SH-SY5Y (cell line): ENCODE results near the gene XYLT2.

ENCODE experiments used
- GATA2 ChIP-seq: IDR thresholded peaks from 2 replicates; pipeline ENCODE4 v1.6.1; 2011; ENCODE audit warnings: mild to moderate bottlenecking, low read depth, low read length
- GATA3 ChIP-seq: IDR thresholded peaks from 2 replicates; pipeline ENCODE4 v1.6.1; 2011; ENCODE audit warnings: low read depth, mild to moderate bottlenecking, low read length, moderate library complexity

The XYLT2 gene

GRCh38 chr17:50345432-50346312 is at the start of gene XYLT2:
XYLT2 (plus strand) TSS chr17:50346126; CDS start chr17:50346141, 15 bp downstream.
- TF ChIP-seq GATA3 (no peak), GATA2 (no peak)

DNA sequence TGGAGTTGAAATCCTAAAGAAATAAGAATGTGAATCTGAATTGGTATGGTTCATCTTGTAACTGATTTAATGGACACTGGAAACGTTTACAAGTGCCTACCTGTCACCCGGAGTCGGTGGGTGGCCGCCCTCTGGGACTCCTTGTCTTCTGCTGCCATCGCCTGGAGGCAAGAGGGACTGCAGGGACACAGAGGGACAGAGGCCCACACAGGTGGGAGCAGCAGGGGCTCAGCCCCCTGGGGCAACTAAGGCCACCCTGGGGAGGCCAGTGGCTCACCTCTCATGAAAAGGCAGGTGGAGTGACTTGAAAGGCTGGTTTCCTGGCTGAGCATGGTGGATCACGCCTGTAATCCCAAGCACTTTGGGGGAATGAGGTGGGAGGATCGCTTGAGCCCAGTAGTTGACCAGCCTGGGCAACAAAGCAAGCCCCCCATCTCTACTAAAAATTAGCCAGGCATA is 48.5 kb upstream of the XYLT2 start:
- TF ChIP-seq GATA2 (no peak), GATA3 (no peak)

GRCh38 chr17:50298018-50298417 is 47.9 kb upstream of the XYLT2 start:
- TF ChIP-seq GATA3 (no peak), GATA2 (no peak)

DNA sequence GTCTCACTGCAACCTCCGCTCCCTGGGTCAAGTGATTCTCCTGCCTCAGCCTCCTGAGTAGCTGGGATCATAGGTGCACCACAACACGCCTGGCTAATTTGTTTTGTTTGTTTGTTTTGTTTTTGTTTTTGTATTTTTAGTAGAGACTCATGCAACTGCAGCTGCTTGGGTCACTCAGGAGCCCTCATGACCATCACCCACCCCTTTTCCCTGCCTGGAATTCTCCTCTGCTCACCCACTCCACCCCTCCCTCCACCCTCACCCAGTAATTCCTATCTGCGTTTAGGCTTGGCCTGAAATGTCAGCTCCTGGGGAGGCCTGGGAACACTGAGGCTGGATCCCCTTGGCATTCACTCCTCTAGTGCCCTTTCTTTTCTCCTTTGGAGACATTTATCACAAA is 46.1 kb upstream of the XYLT2 start:
- no peak for TF ChIP-seq GATA3
- TF ChIP-seq GATA2 = no peak

DNA sequence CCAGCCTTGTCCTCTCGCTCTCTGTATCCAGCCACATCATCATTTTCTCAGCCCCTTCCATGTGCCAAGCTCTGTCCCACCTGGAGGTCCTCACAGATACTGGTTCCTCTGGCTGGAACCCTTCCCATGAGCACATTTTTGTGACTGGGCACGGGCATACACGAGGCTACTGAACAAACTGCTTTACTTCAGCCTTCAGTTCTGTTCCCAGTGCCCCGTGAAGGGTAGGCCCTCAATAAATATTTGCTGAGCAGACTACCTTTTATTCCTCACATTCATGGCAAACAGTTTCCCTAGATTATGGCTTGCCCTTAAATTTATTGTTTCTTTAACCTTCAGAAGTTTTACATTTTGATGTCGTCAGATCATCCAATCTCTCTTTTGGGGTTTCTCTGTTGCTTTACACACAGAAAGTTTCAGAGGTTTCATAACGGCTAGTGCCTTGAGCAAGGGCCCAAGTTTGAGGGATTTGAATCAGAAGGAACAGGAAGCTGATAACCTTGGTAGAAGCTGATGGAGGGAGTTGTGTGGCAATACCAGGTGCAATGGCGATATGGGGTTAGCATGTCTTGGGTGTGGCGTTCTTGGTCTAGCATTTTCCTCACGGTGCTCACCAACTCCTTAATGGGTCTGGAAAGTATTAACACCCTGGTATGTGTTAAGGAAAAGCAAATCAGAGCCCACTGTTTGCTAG is 43.9 kb upstream of the XYLT2 start:
- TF ChIP-seq GATA3 (no peak), GATA2 (no peak)

DNA sequence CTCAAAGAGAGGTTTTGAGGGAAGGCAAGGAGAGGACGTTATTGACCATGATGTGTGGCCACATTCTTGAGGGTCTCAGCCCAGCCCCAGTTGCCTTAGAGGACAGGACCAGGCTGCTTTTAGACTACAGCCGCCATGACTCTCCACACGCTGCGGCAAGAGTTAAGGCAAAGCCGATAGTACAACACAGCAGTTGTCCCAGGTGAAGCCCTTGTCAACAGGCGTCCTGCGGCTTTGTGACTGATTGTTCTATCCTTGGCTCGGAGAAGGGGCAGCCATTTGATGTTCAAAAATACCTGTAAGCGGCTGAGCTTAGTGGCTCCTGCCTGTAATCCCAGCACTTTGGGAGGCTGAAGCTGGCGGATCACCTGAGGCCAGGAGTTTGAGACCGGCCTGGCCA is 42.9 kb upstream of the XYLT2 start:
- TF ChIP-seq GATA2 (no peak), GATA3 (no peak)

DNA sequence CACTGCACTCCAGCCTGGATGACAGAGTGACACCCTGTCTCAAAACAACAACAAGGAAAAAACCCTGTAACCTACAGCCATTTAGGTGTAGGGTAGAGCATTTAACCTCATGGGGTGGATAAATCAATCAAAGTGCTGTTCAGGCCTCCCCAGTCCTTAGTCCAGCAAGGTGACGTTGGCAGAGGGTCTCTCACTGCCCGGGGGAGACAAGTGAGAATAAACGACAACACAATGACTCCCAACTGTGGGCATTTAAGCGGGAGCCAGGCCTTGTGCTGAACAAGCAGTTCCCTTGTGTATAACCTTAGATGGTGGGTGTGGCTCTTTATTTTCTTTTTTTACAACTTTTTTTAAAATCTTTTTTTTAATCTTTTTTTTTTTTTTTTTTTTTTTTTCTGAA is 42.3 kb upstream of the XYLT2 start:
- TF ChIP-seq GATA2 (no peak), GATA3 (no peak)

- TF ChIP-seq GATA2 = no peak
- no peak for TF ChIP-seq GATA3
Measured at GRCh38 chr17:50304781-50305404, 41.0 kb upstream of the XYLT2 start.

DNA sequence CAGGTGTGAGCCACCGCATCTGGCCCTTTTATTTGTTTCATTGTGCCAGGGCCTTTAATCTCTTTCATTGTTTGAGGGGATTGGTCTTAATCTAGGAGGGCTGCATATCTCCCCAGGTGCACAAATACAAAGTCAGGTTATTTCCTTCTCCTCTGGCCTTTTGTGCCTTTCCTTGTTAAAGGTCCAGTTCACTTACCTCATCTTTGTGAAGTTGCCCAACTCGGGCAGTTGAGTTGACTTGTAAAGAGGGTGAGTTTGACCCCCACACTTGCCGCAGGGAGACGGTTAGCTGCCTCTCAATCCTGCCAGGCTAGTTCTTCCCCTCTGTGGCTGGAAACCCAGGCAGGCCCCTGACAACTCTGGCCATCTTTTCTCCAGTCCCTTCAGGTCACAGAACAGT is 38.3 kb upstream of the XYLT2 start:
- TF ChIP-seq GATA2 (no peak), GATA3 (no peak)

GRCh38 chr17:50308666-50309065 is 37.3 kb upstream of the XYLT2 start:
- no peak for TF ChIP-seq GATA2
- TF ChIP-seq GATA3 = no peak

GRCh38 chr17:50310455-50311111 is 35.3 kb upstream of the XYLT2 start:
- TF ChIP-seq GATA2 (no peak), GATA3 (no peak)

GRCh38 chr17:50311112-50311460 is 34.8 kb upstream of the XYLT2 start:
- TF ChIP-seq GATA3 = no peak
- TF ChIP-seq GATA2 = no peak

DNA sequence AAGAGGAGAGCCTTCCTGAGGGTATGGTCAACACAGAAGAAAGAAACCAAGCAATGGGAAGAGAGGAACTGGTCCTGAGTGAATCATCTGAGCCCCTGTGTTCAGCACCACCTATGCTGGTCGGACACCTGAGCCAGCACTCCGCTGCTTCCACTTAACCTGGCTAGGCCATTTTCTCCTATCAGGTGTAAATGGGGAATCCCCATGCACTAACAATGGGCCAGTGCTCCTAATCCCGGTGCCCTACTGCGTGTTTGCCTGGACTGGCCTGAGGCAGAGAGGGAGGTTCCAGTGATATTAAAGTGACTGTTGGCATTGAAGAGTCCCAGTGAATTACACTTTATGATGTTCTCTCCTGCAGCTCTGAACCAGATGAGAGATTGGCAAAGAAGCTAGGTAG is 34.4 kb upstream of the XYLT2 start:
- TF ChIP-seq GATA3 (no peak), GATA2 (no peak)

DNA sequence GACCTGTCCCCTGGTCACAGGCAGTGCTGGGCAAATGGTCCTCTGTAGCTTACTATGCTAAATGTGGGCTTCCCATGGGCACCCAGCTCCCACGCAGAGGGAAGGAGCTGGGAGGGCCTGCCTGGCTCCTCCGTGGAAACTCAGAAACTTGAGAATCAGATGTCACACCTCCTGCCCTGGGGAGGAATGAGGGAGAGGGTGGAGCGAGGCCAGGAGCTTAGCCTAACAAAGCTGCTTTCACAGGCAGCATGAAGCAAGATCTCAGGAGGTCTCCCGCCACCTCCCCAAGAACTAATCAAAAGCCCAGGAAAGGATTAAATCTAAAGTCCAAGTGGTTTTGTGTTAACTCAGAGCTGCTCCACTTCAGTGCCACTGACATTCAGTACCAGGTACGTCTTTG is 33.6 kb upstream of the XYLT2 start:
- TF ChIP-seq GATA2 (no peak), GATA3 (no peak)

- no peak for TF ChIP-seq GATA2
- no peak for TF ChIP-seq GATA3
Measured at GRCh38 chr17:50314456-50315011, 31.4 kb upstream of the XYLT2 start.
